Measurements from ENCODE around the gene P2RX2.

- TF ChIP-seq, protein P1, sequence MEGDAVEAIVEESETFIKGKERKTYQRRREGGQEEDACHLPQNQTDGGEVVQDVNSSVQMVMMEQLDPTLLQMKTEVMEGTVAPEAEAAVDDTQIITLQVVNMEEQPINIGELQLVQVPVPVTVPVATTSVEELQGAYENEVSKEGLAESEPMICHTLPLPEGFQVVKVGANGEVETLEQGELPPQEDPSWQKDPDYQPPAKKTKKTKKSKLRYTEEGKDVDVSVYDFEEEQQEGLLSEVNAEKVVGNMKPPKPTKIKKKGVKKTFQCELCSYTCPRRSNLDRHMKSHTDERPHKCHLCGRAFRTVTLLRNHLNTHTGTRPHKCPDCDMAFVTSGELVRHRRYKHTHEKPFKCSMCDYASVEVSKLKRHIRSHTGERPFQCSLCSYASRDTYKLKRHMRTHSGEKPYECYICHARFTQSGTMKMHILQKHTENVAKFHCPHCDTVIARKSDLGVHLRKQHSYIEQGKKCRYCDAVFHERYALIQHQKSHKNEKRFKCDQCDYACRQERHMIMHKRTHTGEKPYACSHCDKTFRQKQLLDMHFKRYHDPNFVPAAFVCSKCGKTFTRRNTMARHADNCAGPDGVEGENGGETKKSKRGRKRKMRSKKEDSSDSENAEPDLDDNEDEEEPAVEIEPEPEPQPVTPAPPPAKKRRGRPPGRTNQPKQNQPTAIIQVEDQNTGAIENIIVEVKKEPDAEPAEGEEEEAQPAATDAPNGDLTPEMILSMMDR (IDR thresholded peaks at IDR 0.05), result no peak
- TF ChIP-seq POLR2A (IDR thresholded peaks at IDR 0.05) (no peak), EP300 (IDR thresholded peaks at IDR 0.05) (no peak)
These were observed 452 bp downstream of the P2RX2 start for GRCh38 chr12:132619071-132619385.
